LoVo (cell line): ENCODE data around the gene WSCD2.

Experiments
- DNase-seq: peaks from one replicate; pipeline ENCODE4 v3.0.0-alpha.2; 2016; ENCODE audit warnings: low spot score

WSCD2 gene

DNA sequence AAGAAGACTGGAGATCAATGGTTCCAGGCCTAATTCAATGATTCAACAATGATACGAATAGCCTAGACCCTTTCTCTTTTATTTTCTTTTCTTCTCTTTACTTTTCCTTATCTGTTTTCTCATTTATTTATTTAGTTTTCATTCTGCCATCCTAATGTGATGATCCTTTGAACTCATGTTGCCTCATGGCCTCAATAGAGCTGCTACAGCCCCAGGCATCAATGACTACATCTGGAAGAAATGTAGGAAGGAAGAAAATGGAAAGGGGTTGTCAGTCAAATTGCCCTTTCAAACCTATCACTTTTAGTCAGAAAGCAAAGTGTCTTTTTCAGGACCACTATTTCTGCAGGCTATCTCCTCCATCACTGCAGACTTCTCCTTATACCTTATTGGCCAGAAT is 140.1 kb downstream of the WSCD2 start:
- no peak for DNase-seq

DNA sequence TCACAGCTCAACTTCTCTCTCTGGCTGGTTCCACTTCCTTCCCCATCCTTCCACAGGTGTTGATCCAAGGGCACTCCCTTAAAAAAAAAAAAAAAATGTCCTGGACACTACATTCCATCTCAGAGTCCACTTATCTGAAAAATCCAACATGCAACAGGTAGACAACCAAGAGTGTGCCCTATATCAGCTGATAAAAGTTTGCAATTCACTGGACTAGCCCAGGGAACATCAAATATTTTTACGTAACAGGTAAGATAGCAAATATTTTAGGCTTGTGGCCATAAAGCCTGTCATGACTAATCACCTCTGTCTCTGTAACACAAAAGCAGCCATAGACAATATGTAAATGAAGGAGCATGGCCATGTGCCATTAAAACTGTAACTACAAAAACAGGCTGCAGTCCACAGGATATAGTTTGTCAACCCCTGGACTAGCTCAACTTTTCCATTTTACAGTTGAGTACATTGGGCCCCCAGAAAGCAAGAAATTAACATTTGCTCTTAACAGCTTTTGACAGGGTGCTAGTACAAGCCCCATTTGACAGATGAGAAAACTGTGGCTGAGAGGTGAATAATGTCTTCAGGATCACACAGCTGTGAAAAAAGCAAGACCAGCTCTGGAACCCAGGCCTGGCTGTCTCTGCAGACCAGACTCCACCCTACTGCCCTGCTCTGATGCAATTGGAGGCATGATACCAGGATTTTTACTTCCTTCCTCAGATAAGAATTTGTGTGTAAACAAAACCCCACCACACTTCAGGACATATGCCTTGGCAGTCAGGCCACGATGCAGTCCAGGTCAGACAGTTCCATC is 141.2 kb downstream of the WSCD2 start:
- no peak for DNase-seq

DNA sequence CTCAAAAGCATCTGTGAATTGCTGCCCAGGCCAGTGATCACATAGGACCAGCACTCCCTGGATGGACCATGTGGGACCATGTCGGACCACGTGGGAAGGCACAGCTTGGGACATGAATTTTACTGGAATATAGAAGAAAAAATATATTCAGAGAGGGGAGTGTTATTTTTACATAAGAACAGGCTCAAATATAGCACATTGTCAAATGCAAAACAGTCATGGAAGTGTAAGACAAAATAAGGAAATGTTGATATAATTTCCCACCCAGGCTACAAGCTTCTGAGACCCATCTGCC is 141.7 kb downstream of the WSCD2 start:
- DNase-seq, result no peak

DNA sequence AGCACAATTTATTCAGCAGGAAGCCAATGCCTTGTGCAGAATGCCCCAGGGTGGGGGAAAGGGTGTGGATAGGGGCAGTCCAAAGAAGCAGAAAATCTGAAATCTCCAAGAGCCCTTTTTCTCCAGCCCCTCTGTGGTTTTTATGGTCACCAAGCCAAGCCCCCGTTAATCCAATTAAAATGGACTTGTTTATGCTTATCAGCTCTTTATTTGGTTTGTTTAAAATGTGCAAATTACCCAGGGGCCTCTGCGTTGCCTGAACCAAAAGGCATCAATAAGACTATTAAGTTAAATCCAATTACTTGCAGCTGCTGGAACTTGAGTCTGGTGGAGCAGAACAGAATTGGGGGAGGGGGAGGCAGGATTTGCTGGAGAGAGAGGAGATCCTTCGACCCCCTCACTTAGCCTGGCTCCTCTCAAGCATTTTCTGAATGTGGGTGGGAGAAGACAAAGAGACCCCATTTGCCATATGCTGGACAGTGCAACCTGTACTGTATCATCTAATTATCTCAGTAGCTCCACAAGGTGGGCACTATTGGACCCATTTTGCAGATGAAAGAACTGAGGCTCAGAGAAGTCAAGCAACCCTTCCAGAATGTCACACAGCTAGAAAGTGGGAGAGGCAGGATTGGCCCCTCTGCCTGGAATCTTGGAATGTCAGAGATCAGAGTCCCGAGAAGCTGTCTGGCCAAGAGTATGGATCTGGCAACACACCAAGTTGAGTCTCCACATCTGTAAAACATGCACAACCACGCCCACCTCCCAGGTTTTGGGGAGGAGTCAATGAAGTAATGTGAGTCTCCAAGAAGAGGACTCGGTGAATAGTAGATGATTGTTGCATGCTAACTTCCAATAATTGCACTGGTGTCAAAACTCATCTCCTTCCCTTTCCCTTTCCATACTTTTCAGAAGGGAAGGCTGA is 143.1 kb downstream of the WSCD2 start:
- no peak for DNase-seq

DNA sequence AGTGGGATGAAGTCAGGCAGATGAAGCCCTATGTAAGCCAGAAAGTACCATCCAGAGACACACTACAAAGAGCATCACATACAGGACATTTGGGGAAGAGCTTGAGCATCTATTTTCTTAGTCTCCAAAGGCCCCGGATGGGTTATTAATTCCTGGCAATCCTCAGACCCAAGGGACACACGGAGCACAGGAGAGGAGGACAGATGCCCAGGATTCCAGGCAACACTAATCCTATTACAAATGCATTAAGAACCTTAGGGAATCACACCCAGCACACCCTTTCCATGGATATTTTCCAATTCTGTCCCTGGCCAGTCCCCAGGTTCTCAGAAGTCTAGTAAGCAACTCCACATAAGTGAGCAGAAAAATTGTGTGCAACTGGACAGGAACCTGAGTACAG is 144.1 kb downstream of the WSCD2 start:
- no peak for DNase-seq

DNA sequence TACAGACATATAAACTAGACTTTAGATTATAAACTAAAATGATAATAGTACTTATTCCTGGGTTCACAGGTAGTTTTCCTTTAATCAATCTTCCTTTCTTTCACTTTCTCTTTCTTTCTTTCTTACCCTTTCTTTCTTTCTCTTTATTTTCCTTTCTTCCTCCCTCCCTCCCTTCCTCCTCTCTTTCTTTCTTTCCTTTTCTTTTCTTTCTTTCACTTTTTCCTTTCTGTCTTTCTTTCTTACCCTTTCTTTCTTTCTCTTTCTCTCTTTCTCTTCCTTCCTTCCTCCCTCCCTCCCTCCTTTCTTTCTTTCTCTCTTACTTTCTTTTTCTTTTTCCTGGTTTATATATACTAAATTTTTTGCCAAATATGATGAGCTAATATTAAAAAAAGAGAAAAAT is 148.5 kb downstream of the WSCD2 start:
- DNase-seq, result no peak

DNA sequence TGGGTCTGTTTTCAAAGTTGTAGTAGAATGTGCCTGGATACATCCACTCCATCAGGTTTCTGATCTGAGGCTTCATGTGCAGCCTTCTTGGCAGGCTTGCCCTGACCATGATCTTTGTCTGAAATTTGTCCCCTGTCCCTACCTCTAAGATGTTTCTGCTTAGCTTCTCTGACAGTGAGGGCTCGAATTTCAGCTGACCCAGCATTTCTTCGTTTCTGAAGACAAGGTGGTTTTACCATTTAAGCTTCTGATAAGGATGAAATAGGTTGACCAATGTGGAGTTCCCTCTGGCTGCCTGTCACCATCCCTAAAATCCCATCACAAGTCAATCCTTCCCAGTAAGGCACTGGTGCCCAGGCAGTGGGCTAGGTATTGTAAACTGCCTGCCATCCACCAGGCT is 153.1 kb downstream of the WSCD2 start:
- no peak for DNase-seq

DNA sequence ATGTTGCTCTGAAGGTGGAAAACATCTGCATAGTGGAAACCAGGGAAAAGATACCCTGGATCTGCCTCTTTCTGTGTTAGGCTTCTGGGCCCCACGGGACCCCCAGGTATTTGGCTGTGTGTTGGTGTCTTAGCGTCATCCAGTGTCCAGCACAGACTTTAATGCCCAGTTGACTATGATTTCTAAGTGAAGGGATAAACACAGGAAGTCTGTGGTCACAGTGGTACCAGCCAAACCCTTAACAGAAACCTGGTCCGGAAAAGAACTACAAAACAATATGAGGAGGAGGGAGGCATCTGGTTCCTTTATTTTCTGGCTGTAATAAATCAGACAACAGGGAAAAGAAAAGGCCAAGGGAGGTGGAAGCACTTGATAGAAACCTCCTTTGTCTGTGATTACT is 153.6 kb downstream of the WSCD2 start:
- DNase-seq, result no peak

DNA sequence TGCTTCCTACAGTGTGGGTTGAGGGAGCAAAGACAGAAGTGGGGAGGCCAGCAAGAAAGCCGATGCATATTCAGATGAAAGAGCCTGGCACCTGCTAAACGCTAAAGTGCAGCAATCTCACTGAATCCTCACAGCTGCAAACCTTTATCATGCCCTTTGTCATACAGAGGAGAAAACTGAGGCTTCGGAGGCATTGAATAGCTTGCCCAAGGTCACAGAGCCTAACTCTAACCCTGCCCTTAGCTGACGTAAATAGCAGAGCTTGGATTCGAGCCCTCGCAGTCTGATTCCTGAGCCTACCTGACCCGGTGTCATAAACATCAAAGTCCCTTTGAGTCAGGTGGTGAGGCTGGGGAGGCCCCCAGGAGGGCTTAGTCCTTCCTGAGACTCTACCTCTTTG is 155.1 kb downstream of the WSCD2 start:
- no peak for DNase-seq

DNA sequence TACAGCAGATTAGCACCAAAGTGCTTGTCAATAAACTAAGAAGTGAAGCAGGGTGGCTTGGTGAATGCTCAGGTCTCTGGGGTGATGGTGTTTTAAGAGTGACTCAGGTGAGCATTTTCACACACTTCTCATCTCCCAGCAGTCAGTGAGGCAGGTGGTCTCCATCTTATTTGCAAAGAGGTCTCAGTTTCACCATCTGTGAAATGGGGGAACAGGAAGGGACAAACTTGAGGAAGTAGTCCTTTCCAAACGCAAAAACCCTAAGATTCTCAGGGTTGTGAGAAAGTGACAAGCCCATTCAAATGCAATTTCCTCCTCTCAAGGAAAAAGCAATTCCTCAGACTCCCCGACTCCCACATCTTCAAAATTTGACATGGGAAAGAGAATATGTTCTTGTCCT is 155.9 kb downstream of the WSCD2 start:
- DNase-seq, result no peak

DNA sequence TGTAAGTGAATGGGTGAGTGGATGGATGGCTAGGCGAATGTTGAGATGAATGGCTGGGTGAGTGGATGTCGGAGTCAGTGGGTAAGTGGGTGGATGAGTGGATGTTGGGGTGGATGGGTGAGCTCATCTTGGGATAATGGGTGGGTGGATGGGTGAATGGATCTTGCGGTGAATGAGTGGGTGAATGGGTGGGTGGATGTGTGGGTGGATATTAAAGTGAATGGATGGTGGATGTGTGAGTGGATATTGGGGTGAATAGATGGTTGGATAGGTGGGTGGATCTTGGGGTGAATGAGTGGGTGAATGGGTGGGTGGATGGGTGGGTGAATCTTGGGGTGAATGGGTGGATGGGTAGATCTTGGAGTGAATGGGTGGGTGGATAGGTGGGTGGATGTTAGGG is 158.1 kb downstream of the WSCD2 start:
- no peak for DNase-seq

DNA sequence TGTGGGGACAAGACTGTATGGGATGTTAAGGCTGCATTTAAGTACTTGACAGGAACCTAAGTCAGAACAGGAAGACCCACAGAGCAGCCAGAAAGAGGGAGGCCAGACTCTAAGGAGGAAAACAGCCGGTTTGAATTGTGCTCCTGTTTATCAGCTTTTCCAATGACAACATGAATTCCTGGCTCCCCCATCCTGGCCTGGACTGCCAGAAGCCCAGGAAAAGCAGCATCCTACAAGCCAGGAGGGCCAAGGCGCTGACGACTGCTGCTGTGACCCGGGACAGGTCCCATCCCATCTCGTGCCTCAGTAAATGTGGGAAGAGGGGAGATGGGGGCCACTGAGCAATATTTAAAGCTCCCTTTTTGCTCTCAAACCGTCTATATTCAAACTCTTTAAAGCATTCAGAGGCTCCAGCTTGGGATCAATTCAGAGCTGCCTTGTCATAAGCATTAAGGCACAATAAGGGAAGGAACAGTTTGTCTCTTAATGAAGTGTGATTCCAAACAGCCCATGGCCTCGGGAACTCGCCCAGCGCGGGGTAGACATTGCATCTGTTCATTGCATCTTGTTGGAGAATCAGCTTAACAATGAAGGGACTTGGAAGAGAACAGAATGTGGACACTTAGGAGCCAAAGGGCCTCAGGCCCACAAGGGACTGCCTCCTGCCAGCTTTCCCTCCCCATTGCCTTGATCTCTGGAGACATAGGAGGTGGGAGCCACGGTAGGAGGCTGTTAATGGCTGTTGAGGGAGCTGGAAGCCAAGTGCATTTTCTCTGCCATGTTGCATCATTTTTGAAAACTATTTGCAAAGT is 160.5 kb downstream of the WSCD2 start:
- DNase-seq, result no peak

DNA sequence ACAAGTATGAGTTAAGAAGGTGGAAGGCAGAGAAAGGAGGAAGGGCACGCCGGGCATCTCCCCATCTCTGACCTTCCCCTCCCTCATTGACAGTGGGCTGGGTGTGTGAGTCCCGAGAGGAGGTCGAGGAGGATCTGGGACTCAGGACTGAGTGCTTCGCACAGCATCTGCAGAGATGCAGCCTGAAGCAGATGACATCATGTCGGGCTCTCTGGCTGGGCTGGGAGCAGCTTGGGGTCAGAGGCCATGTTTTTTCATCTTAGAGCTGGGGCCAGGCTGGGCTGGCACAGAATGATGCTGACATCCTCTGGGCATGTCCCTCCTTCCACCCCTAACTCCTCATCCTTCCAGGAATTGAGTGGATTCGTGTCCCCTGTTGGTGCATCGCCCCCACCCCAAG is 166.6 kb downstream of the WSCD2 start:
- no peak for DNase-seq

DNA sequence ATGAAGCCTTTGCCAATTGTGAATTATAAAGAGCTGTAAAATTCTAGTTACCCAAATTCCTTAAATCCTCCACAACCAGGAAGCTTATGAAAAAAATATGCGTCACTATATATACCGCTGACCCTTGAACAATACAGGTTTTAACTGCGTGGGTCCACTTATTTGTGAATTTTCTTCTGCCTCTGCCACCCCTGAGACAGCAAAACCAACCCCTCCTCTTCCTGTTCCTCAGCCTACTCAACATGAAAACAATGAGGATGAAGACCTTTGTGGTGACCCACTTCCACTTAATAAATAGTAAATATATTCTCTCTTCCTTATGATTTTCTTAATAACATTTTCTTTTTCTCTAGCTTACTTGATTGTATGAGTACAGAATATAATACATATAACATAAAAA is 167.9 kb downstream of the WSCD2 start:
- no peak for DNase-seq

DNA sequence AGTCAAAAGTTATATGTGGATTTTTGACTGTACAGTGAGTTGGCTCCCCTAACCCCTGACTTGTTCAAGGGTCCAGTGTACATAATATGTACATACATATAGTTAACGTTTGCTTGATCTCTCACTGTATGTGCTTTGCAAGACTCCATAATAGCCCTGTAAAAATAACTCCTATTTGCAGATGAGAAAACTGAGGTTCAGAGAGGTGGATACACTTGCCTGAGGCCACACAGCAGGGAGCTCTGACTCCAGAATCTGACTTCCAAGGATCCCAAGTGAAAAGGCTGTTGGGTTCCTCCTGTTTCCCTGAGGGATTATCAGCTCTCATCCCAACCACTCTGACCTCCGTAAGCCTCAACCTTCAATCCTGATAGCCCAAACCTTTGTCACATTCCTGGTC is 168.3 kb downstream of the WSCD2 start:
- no peak for DNase-seq

DNA sequence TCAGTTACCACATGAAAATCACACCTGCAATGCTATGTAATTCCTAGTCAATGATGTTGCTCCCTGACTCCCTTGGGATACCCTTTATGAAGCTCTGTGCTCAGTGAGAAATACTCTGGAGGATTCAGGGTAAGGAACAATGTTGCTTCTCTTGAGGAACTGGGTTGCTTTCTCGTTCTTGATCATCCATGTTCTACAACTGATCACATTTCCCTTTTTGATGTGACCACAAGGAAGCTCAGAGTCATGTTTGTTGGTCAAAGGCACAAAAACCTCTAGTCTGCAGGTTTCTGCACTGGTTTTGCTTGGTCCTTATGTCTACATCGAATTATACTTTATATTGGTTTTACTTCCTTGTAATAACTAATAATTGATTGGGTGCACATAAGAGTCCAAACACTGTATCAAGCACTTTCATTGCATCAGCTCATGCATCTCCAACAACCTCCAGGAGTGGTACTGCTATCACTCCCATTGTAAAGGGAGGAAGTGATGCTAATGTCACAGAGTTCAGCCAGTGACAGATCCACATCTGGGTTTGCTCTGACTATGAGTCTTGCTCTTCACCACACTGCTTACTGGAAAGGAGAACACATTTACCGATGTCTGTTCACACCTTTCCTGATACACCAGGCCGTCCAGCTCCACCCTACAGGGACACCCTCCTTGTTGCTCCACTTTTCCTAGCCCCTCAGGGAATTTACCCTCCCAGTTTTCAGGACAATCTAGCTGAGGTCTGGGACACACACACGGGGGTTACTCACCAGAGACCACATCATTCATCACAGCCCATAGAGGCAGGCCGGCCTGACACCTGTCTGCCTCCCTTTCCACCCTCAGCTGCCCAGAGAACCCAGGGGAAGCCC is 169.0 kb downstream of the WSCD2 start:
- no peak for DNase-seq

DNA sequence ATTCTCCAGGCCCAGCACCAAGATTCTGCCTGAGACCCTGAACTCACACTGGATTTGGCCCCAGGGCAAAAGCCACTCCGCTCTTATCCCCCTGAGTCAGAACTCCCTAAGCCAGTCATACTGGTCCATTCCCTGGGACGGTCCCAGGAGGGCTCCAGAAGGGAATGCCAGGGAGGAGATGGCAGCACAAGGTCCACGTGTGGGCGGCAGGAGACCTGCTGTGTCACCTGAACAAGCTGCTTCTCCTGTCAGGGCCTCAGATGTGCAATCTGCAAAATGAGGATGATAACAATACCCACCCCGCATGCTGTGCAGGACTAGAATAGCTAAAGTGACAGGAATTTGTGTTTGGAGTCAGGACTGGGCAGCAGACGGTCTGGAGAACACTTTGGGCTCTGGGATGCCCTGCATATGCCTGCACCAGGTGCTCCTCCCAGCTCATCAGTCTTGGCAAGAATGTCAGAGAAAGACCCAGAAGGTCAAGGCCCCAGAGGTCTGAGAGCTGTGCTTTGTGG is 169.7 kb downstream of the WSCD2 start:
- DNase-seq, result no peak

DNA sequence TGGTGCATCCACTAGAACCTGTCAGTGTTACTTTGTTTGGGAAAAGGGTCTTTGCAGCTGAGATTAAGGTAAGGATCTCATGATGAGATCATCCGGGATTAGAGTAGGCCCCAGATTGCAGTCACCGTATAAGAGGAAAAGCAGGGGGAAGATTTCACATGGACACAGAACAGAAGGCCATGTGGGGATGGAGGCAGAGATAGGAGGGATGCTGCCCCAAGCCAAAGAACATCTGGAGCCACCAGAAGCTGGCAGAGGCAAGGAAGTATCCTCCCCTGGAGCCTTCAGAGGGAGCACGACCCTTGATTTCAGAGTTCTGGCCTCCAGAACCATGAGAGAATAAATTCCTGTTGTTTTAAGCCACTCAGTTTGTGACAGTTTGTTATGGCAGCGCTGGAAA is 170.4 kb downstream of the WSCD2 start:
- DNase-seq, result no peak
